Right atrium auricular region (tissue), 2 donors: Measurements from ENCODE around the gene IRF2. TPM values are rescaled to one million over a fixed set of nuclear protein-coding genes. Genes with fewer than 3 reads are reported as not detected.

Source experiments
- DNase-seq: peaks from one replicate; pipeline ENCODE4 v3.0.0-alpha.2; 2019; ENCODE audit warnings: low spot score
- H3K27ac ChIP-seq, 2 donors: fragments of 200-600 bp; sonication (generic); 1 replicate in 1 of 2; 2 replicates in 1 of 2; pipeline ENCODE4 v1.5.1; 2016 to 2019
- H3K27me3 ChIP-seq, 2 donors: fragments of 200-600 bp; sonication (generic); one replicate each; pipeline versions ENCODE4 v1.5.1 to v1.6.0; 2017 to 2019
- H3K36me3 ChIP-seq: fragments of 200-600 bp; sonication (generic); one replicate; pipeline ENCODE4 v1.5.1; 2016
- H3K4me1 ChIP-seq, 2 donors: fragments of 200-600 bp; sonication (generic); one replicate each; pipeline versions ENCODE4 v1.5.1 to v1.6.0; 2017 to 2019
- H3K4me3 ChIP-seq, 2 donors: fragments of 200-600 bp; sonication (generic); 1 replicate in 1 of 2; 2 replicates in 1 of 2; pipeline ENCODE4 v1.5.1; 2017 to 2019; ENCODE audit warnings: mild to moderate bottlenecking in 1 of 2, moderate library complexity in 1 of 2
- H3K9me3 ChIP-seq, 2 donors: fragments of 200-600 bp; sonication (generic); one replicate each; pipeline ENCODE4 v1.5.1; 2019
- CTCF ChIP-seq, 2 donors: fragments of 200-600 bp; sonication (generic); IDR thresholded peaks; one replicate each; pipeline ENCODE4 v1.5.1; 2019; ENCODE audit warnings: antibody characterized with exemption in 2 of 2
- total RNA-seq, 2 donors: library from RNA; depleted of rRNA; stranded (reverse); fragments of >200 nt; gene quantifications; one replicate each; pipeline ENCODE4 v1.1.0, GENCODE V29; 2016

Gene IRF2
- total RNA-seq, 2 donors from 2014 or later: 17.7 to 24.5 TPM

- peaks cover 0 to 11% of the 10 kb centered on the region in 2 donors for H3K9me3 ChIP-seq
- H3K4me1 ChIP-seq: no peaks in the 10 kb centered on the region
- no peak overlapping the region for H3K27ac ChIP-seq
- H3K36me3 ChIP-seq: no peaks in the 10 kb centered on the region
- H3K4me3 ChIP-seq: no peak overlapping the region
- TF ChIP-seq CTCF (IDR thresholded peaks at IDR 0.05): no peak
- DNase-seq: no peak
- no peaks in the 10 kb centered on the region for H3K27me3 ChIP-seq
These were observed 136.4 kb downstream of the IRF2 start for GRCh38 chr4:184337907-184338306.

Other genes with a start within 250 kb of the IRF2 start
- 10 to 100 TPM; 10.3 to 12.1 TPM for gene CASP3, start 174.9 kb upstream of the IRF2 start, total RNA-seq
- gene PRIMPOL, start 175.2 kb upstream of the IRF2 start, total RNA-seq: 10 to 100 TPM in 1 of 2 donors, 1 to 10 TPM in 1; 7.1 to 15.2 TPM